Bronchial epithelial cell (primary cell): Measurements from ENCODE around the gene KCTD14. TPM values are rescaled to one million over a fixed set of nuclear protein-coding genes. Genes with fewer than 3 reads are reported as not detected.
A peak's percentile ranks its signal among the peaks of the same experiment; 100 is the strongest.

ENCODE experiments used
- DNase-seq: peaks from one replicate; pipeline ENCODE4 v3.0.0-alpha.2; 2010; ENCODE audit warnings: low read depth
- FAIRE-seq: peaks from 2 replicates; lab custom pipeline; 2011; peaks lifted over from hg19 to GRCh38; lab: Jason Lieb, UNC
- H3K27me3 ChIP-seq: 2 replicates; pipeline ENCODE4 v1.5.1; 2011; ENCODE audit warnings: low read length; ENCODE audit not compliant: control insufficient read depth, insufficient read depth
- H3K36me3 ChIP-seq: 2 replicates; pipeline ENCODE4 v1.5.1; 2011; ENCODE audit warnings: low read length; ENCODE audit not compliant: control insufficient read depth, insufficient read depth
- H3K4me3 ChIP-seq: 2 replicates; pipeline ENCODE4 v1.5.1; 2011; ENCODE audit warnings: mild to moderate bottlenecking, low read depth, low read length, control low read depth
- total RNA-seq: library from RNA; depleted of rRNA; stranded (reverse); fragments of >200 nt; gene quantifications from 2 replicates; pipeline ENCODE4 v1.2.1, GENCODE V29; 2014
- TF ChIP-seq, protein P1 (sequence below): IDR thresholded peaks from 2 replicates; pipeline ENCODE4 v1.5.1; 2011; ENCODE audit warnings: mild to moderate bottlenecking, moderate library complexity, low read length, control low read depth, inconsistent platforms; ENCODE audit not compliant: insufficient read depth, severe bottlenecking

The KCTD14 gene
- total RNA-seq, 1 donor from 2014 or later = 1.3 TPM

DNA sequence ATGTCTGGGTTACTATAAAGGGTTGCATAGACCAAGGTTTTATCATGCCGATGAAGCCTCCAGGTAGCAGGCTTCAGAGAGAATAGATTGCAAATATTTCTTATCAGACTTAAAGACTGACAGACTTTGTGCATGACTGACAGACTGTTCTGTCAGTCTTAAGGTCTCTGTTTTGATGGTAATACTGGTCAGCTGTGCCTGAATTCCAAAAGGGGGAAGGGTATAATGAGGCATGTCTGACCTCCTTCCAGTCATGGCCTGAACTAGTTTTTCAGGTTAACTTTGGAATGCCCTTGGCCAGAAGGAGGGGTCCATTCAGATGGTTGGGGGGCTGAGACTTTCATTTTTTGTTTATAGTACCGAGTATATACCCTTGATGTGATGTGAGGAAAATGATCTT is 4.7 kb upstream of the KCTD14 start:
- H3K36me3 ChIP-seq = no peaks in the 10 kb centered on the region
- no peak for DNase-seq

DNA sequence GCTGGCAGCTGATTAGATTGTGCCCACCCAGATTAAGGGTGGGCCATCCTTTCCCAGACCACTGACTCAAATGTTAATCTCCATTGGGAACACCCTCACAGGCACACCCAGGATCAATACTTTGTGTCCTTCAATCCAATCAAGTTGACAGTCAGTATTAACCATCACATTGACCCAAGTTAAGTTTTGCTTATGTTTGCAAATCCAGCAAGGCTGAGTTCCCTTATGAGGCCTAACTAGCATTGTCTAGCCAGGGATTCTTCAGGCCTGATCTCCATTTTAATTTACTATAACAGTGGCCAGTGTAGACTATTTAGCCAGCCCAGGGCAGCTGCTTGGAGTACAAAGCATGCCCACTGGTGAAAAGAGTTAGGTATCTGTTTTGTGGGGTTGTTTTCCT is 2.3 kb upstream of the KCTD14 start:
- DNase-seq (no peak), FAIRE-seq (no peak)
- no peaks in the 10 kb centered on the region for H3K27me3 ChIP-seq

More for the DNA sequence above, 4.7 kb upstream of the KCTD14 start:
- no peak for FAIRE-seq
- TF ChIP-seq, protein P1, sequence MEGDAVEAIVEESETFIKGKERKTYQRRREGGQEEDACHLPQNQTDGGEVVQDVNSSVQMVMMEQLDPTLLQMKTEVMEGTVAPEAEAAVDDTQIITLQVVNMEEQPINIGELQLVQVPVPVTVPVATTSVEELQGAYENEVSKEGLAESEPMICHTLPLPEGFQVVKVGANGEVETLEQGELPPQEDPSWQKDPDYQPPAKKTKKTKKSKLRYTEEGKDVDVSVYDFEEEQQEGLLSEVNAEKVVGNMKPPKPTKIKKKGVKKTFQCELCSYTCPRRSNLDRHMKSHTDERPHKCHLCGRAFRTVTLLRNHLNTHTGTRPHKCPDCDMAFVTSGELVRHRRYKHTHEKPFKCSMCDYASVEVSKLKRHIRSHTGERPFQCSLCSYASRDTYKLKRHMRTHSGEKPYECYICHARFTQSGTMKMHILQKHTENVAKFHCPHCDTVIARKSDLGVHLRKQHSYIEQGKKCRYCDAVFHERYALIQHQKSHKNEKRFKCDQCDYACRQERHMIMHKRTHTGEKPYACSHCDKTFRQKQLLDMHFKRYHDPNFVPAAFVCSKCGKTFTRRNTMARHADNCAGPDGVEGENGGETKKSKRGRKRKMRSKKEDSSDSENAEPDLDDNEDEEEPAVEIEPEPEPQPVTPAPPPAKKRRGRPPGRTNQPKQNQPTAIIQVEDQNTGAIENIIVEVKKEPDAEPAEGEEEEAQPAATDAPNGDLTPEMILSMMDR = no peak
- Histone ChIP-seq H3K27me3 (no peaks in the 10 kb centered on the region), H3K4me3 (no peak overlapping the region)

DNA sequence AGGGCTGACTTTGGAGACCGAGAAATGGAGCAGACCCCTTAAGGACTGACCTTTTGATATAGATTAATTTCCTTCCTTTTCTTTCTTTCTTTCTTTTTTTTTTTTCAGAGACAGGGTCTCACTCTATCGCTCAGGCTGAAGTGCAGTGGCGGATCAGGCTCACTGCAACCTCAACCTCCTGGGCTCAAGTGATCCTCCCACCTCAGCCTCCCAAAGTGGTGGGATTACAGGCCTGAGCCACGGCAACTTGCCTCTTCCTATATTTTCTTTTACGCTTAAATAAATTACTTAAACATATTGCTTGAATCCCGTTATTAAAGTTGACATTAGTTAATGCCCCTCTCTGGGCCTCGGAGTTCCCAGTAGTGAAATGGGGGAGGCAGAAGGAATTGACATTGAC is 350 bp upstream of the KCTD14 start:
- Histone ChIP-seq H3K4me3 (peak overlapping the region; percentile 47), H3K27me3 (no peaks in the 10 kb centered on the region), H3K36me3 (no peaks in the 10 kb centered on the region)
- FAIRE-seq (no peak), DNase-seq (no peak)
- TF ChIP-seq, protein P1 = no peak

More for the DNA sequence above, 2.3 kb upstream of the KCTD14 start:
- Histone ChIP-seq H3K36me3 (no peaks in the 10 kb centered on the region), H3K4me3 (no peak overlapping the region)
- TF ChIP-seq, protein P1 = no peak

DNA sequence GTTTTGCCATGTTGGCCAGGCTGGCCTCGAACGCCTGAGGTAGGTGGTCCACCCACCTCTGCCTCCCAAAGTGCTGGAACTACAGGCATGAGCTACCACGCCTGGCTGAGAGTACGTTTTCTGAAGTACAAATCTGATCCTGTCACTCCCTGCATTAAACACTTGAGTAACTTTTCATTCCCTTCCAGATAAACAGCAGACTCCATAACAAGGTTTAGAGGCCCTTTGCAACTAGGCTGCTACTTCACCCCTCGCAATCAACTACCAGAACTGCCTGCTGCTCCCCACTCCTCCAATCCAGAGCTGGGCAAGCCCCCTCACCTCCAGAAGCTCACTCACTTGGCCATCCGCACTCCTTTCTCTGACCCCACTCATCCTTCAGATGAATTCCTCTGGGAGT is 1.5 kb downstream of the KCTD14 start:
- FAIRE-seq = no peak

DNA sequence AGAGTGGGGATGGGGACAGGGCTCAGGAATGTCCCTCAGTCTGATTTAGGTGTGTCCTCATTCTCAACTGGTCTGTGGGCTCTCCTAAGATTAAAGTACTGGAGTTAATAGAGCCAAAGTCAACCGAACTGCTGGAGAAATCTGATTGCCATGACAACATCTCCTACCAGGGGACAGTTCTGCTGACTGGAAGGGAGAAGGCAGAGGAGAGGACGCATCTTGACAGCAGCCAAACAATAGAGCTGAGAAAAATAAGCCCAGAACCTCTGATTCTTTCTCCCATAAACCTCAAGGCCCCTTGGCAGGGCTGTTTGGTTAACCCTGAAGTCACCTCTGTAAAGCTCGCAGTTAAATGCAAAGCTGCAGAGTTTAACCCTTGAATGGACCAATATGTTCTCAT is 2.8 kb downstream of the KCTD14 start:
- Histone ChIP-seq H3K27me3 (no peaks in the 10 kb centered on the region), H3K36me3 (no peaks in the 10 kb centered on the region), H3K4me3 (no peak overlapping the region)
- DNase-seq = no peak
- TF ChIP-seq, protein P1 = no peak
- FAIRE-seq = no peak

More for the DNA sequence above, 1.5 kb downstream of the KCTD14 start:
- H3K36me3 ChIP-seq = no peaks in the 10 kb centered on the region
- no peaks in the 10 kb centered on the region for H3K27me3 ChIP-seq
- DNase-seq = no peak
- no peak overlapping the region for H3K4me3 ChIP-seq
- TF ChIP-seq, protein P1 = no peak

DNA sequence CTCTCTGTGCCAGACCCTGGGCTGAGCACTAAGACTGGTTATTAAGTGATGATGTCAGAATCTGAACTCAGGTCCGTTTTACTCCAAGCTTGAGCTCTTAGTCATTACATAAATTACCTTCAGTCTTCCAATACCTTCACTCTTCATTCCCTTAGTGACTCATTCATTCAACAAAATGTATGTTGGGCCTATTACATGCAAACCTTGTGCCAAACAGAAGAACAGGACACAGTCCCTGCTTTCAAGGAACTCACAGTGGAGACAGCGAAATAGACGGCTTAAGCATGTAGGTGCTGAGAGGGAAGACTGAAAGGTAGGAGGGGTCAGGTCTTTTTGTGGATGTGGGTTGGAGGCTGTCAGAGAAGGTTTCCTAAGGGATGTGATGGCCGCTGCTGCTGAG is 3.3 kb downstream of the KCTD14 start:
- TF ChIP-seq, protein P1 = no peak
- no peaks in the 10 kb centered on the region for H3K36me3 ChIP-seq
- no peak overlapping the region for H3K4me3 ChIP-seq
- FAIRE-seq (no peak), DNase-seq (peak; percentile 77)
- H3K27me3 ChIP-seq = no peaks in the 10 kb centered on the region
